RKO (cell line): ENCODE data around the gene COL5A1.
"Not testable (repeated sequence)": the region's sequence is repeated elsewhere in the genome, so short reads cannot be mapped to it uniquely, and the experiment has no call there.

Source experiments
- DNase-seq: peaks from one replicate; pipeline ENCODE4 v3.0.0-alpha.2; 2016; ENCODE audit warnings: low spot score

The COL5A1 gene

GRCh38 chr9:134837529-134837928, 195.9 kb downstream of the COL5A1 start:
- DNase-seq: no peak

- DNase-seq: no peak
Observed at GRCh38 chr9:134838651-134839454, 197.2 kb downstream of the COL5A1 start.

GRCh38 chr9:134839455-134840125, 198.0 kb downstream of the COL5A1 start:
- DNase-seq: no peak

DNA sequence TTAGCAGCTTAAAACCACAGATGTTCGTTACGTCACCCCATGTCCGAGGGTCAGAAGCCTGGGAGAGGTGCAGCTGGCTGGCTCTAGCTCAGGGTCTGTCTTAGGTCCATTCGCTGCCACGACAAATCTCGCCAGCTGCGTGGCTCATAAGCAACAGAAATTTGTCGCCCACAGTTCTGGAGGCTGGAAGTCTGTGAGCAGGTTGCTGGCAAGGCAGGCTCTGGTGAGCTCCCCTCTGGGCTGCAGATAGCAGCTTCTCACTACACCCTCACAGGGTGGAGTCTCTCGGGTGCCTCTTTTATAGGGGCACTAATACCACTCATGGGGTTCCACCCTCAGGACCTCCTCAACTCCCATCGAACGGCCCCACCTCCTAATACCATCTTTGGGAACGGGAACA, 198.9 kb downstream of the COL5A1 start:
- DNase-seq: no peak

GRCh38 chr9:134841180-134841904, 199.7 kb downstream of the COL5A1 start:
- no peak for DNase-seq

GRCh38 chr9:134842321-134842720, 200.7 kb downstream of the COL5A1 start:
- DNase-seq: no peak

DNA sequence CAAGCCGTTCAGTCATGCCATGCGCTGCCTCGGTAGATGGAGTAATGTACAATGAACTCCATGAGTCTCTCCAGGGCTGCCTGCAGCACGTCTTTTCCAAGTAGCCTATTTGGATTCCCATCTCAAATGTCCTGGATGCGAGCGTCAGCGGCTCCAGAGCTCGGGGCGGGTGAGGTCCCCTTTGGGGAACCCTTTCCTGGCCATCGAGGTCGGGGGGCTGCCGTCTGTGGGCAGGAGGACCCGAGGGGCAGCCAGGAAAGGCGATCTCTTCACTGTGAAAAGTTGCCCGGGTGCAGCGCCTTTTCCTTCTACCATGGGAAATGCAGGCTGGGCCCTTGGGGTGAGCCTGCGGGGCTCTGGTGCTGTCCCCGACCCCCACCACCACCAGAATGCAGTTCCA, 202.1 kb downstream of the COL5A1 start:
- DNase-seq: no peak

DNA sequence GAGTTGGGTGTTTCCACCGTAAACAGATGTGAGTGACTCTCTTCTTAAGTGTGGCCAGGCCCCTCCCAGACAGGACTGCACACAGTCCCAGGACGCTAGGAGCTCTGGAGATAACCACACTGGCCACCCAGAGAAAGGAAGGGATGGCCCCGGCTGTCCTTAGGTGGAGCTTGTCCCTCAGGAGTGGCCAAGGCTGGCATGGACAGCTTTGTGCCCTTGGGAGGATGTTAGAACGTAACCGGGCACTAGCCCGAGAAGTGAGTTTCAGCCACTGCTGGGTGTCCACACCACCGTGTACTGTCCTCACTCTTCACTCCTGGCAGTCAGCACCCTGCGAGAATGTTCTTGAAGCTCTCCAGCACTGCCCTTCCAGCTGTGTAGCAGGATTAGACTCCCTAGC, 203.2 kb downstream of the COL5A1 start:
- DNase-seq: no peak

GRCh38 chr9:134846187-134846586, 204.6 kb downstream of the COL5A1 start:
- no peak for DNase-seq

- DNase-seq: no peak
Observed at GRCh38 chr9:134846699-134847098, 205.1 kb downstream of the COL5A1 start.

GRCh38 chr9:134847138-134847537, 205.5 kb downstream of the COL5A1 start:
- DNase-seq: no peak

DNA sequence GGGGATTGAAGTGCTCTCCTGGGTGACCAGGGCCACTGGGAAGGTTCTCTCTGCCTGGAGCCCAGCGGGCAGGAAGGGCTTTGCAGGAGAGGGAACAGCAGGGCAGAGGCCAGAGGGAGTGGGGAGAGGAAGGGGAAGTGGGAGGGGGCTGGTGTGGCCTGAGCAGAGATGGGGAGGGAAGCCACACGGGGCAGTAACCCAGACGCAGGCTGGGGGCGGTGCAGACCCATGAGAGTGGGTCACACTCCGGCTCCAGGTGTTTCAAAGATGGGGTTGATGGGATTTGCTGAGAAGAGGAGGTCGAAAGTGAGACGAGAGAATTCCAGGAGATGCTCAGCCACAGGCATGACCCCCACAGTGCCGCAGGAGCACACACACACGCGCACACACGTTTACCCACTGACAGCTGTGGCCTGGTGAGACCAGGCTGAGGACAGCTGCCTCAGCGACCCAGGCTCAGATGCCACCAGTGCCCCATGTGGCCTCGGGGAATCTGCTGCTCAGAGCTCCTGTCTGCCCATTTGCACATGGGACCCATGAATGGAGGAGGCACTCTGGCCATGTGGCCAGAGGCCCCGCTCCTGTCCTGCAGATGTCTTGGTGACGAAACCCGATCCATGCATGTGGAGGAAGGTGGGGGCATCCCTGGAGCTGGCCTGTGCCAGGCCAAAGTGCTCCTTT, 206.3 kb downstream of the COL5A1 start:
- no peak for DNase-seq

GRCh38 chr9:134848504-134848903, 206.9 kb downstream of the COL5A1 start:
- DNase-seq: no peak

- DNase-seq: no peak
Observed at GRCh38 chr9:134850611-134851010, 209.0 kb downstream of the COL5A1 start.

DNA sequence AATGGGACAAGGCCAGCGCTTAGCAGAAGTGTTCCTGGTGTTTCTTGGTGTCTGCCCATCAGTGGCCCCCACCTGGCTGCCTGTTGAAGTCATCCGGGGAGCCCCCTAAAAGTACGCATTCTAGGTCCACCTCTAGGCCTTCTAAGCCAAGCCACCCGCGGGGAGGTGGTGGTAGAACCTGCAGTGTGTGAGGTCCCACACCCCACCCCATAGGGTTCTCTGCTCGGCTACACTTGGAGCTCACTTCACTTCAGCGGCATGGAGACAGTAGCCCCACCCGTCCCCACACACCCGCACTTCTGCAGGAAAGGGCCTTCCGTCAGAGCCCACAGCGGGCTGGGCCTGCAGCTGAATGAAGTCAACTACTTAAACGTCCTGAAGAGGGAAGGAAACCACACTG, 209.4 kb downstream of the COL5A1 start:
- no peak for DNase-seq

DNA sequence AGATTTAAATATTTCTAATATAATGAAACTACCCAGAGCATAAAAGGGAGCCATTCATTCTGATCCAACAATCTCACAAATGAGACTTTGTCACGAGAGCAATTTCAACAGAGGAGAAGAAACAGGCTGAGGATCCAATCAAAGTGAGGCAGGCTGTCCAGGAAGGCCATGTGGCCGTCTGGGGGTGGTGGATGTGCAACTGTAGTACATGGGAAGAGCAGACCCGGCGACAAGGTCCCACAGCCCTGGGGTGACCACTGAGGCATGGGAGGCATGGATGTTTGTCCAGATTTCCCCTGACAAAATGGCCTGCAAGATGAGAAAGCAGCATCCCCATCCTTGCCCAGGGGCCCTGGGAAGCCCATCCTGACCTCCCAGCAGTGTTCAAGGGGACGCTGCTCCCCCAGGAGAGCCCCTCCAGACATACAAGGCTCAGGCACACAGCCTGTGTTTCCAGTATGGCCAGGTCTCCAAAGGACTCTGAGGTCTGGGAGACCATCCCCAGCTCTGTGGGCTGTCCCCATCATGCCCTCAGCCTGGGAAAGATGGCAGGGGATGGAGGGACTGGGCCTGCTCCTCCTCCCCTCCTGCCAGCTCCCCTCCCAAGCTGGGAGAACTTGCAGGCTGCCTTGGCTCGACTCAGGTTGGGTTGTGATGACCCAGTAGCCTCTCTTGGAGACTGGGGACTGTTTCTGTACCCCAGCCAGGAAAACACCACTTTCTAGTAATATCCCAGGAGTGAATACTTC, 211.5 kb downstream of the COL5A1 start:
- no peak for DNase-seq

GRCh38 chr9:134853893-134854292, 212.3 kb downstream of the COL5A1 start:
- DNase-seq: no peak

GRCh38 chr9:134854541-134854981, 213.0 kb downstream of the COL5A1 start:
- no peak for DNase-seq

DNA sequence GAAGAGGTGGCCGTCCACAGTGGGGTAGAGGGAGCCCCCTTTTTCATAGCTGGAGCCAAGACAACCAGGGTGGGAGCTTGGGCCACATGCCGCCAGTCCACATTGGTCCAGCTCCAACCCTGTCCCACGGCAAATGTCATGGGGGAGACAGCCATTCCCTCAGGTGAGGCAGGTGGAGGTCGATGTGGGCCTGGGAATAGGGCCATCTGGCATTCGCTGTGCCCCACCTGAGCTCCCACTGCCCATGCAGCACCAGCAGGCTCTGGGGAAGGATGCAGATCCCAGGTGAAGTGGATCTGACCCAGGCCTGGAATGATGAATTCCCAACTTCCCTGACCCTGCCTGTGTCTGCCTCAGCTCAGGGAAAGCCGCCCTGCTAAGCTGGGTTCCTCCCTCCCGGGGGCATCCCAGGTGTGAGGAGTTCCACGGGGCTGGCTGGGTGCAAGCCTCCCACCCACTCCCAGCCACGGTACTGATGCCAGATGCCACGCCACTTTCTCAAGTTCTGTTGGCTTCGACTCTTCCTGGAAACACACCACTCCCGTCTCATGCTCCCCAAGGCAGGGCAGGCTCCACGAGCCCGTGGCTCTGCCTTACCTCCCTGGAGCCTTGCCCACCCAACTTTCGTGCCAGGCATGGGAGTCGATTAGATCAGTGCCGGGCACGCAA, 213.8 kb downstream of the COL5A1 start:
- DNase-seq: no peak

- no peak for DNase-seq
Observed at GRCh38 chr9:134855900-134856377, 214.3 kb downstream of the COL5A1 start.

DNA sequence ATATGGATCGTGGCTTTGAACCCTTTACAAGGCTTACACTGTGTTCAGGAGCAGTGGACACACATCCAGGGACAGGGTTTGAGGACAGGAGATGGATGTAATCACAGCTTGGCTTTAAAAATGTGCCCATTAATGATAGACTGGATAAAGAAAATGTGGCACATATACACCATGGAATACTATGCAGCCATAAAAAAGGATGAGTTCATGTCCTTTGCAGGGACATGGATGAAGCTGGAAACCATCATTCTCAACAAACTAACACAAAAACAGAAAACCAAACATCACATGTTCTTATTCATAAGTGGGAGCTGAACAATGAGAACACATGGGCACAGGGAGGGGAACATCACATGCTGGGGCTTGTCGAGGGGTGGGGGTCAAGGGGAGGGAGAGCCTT, 215.8 kb downstream of the COL5A1 start:
- DNase-seq: not testable (repeated sequence)
